Vagina (tissue), 2 donors: ENCODE measurements around the gene F2RL1. TPM values are rescaled to one million over a fixed set of nuclear protein-coding genes. Genes with fewer than 3 reads are reported as not detected.

ENCODE experiments used
- DNase-seq, 2 donors: peaks; one replicate each; pipeline ENCODE4 v3.0.0-alpha.2; 2017; ENCODE audit errors: extremely low spot score in 2 of 2
- H3K27ac ChIP-seq: fragments of 200-600 bp; sonication (generic); one replicate; pipeline ENCODE4 v1.5.1; 2019
- H3K27me3 ChIP-seq: fragments of 200-600 bp; sonication (generic); one replicate; pipeline ENCODE4 v1.5.1; 2019
- H3K36me3 ChIP-seq, 2 donors: fragments of 200-600 bp; sonication (generic); one replicate each; pipeline ENCODE4 v1.5.1; 2017 to 2019
- H3K4me1 ChIP-seq: fragments of 200-600 bp; sonication (generic); one replicate; pipeline ENCODE4 v1.5.1; 2019
- H3K4me3 ChIP-seq, 2 donors: fragments of 200-600 bp; sonication (generic); 1 replicate in 1 of 2; 2 replicates in 1 of 2; pipeline ENCODE4 v1.5.1; 2016 to 2019
- H3K9me3 ChIP-seq: fragments of 200-600 bp; sonication (generic); one replicate; pipeline ENCODE4 v1.5.1; 2019
- POLR2A ChIP-seq, 2 donors: fragments of 450-650 bp; IDR thresholded peaks; one replicate each; pipeline ENCODE4 v1.6.1; 2017; ENCODE audit warnings: antibody characterized with exemption in 2 of 2, mild to moderate bottlenecking in 2 of 2, moderate library complexity in 2 of 2
- POLR2AphosphoS5 ChIP-seq, 2 donors: sonication (generic); formaldehyde crosslinking; IDR thresholded peaks; one replicate each; pipeline ENCODE4 v1.9.0; 2017; ENCODE audit warnings: antibody characterized with exemption in 2 of 2, mild to moderate bottlenecking in 2 of 2, low read depth in 1 of 2; ENCODE audit not compliant: insufficient read depth in 1 of 2
- intact Hi-C: fragments of 100-400 bp; cut with DNase I; formaldehyde crosslinking; loops from one replicate; pipeline ENCODE4 v1.15.1; 2023
- total RNA-seq: library from RNA; depleted of rRNA; stranded (reverse); fragments of >200 nt; gene quantifications from one replicate; pipeline ENCODE4 v1.2.3, GENCODE V29; 2016
- TF ChIP-seq, protein P1 (sequence below), 3 experiments: fragments of 450-650 bp in 2 of 3; fragments of 200-600 bp in 1 of 3; sonication (generic) in 1 of 3; IDR thresholded peaks; one replicate each; pipeline ENCODE4 v1.5.1; 2017 to 2019; ENCODE audit warnings: antibody characterized with exemption in 3 of 3, mild to moderate bottlenecking in 2 of 3, moderate library complexity in 2 of 3

Gene F2RL1
- total RNA-seq, 1 donor from 2014 or later: 6.6 TPM

GRCh38 chr5:76804266-76804665 is 14.6 kb upstream of the F2RL1 start:
- peaks cover 5% of the 10 kb centered on the region for H3K4me1 ChIP-seq
- no peaks in the 10 kb centered on the region for H3K9me3 ChIP-seq
- H3K36me3 ChIP-seq: no peaks in the 10 kb centered on the region
- H3K27me3 ChIP-seq: no peaks in the 10 kb centered on the region
- no peak for DNase-seq
- no peak overlapping the region for H3K27ac ChIP-seq
- intact Hi-C loops: no loop called here
- no peak overlapping the region for H3K4me3 ChIP-seq
- TF ChIP-seq, protein P1, sequence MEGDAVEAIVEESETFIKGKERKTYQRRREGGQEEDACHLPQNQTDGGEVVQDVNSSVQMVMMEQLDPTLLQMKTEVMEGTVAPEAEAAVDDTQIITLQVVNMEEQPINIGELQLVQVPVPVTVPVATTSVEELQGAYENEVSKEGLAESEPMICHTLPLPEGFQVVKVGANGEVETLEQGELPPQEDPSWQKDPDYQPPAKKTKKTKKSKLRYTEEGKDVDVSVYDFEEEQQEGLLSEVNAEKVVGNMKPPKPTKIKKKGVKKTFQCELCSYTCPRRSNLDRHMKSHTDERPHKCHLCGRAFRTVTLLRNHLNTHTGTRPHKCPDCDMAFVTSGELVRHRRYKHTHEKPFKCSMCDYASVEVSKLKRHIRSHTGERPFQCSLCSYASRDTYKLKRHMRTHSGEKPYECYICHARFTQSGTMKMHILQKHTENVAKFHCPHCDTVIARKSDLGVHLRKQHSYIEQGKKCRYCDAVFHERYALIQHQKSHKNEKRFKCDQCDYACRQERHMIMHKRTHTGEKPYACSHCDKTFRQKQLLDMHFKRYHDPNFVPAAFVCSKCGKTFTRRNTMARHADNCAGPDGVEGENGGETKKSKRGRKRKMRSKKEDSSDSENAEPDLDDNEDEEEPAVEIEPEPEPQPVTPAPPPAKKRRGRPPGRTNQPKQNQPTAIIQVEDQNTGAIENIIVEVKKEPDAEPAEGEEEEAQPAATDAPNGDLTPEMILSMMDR (IDR thresholded peaks at IDR 0.05): no peak
- TF ChIP-seq POLR2AphosphoS5 (IDR thresholded peaks at IDR 0.05; ENCODE audit: insufficient read depth in 1 of 2, low read depth in 1 of 2): no peak
- no peak for TF ChIP-seq POLR2A (IDR thresholded peaks at IDR 0.05)

DNA sequence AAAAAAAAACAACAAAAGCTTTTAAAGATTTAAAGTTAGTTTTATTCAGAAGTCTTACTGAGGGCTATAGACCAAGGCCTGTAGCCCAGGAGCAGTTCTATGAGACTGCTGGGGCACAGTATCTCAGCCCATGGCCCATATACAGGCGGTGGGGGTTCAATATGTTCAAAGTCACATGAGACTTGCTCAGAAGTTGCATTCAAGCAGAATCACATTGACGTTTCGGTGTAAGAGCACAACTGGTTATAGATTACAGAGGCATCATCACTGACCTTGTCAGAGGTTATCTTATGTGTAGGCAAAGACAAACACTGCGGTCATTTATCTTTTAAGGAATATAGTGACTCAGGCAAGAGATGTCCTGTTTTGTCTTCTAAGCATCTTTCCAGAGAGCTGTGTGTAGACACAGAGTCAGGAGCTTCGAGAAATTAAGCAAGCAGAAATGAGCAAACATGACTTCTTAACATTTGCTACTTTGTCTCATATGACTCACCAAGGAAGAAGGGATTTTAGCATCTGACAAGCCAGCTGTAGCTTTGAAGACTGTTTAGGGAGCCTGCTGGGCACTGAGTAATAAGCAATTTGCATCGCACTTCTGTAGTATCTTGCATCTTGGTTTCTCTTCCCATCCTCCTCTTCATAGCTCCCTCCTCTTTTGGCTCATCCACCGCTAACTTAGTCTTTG is 12.9 kb upstream of the F2RL1 start:
- Histone ChIP-seq H3K27ac (no peak overlapping the region), H3K27me3 (no peaks in the 10 kb centered on the region), H3K4me1 (peaks cover 5% of the 10 kb centered on the region), H3K9me3 (no peaks in the 10 kb centered on the region), H3K36me3 (no peaks in the 10 kb centered on the region), H3K4me3 (no peak overlapping the region)
- TF ChIP-seq, protein P1 (IDR thresholded peaks at IDR 0.05): no peak
- no peak for TF ChIP-seq POLR2AphosphoS5 (IDR thresholded peaks at IDR 0.05; ENCODE audit: insufficient read depth in 1 of 2, low read depth in 1 of 2)
- TF ChIP-seq POLR2A (IDR thresholded peaks at IDR 0.05): no peak
- DNase-seq: no peak
- intact Hi-C loops: no loop called here

- DNase-seq: no peak
- no peaks in the 10 kb centered on the region for H3K36me3 ChIP-seq
- no peaks in the 10 kb centered on the region for H3K9me3 ChIP-seq
- intact Hi-C loops: no loop called here
- peaks cover 5% of the 10 kb centered on the region for H3K4me1 ChIP-seq
- no peak overlapping the region for H3K4me3 ChIP-seq
- no peaks in the 10 kb centered on the region for H3K27me3 ChIP-seq
- no peak overlapping the region for H3K27ac ChIP-seq
- TF ChIP-seq, protein P1 (IDR thresholded peaks at IDR 0.05): no peak
- TF ChIP-seq POLR2AphosphoS5 (IDR thresholded peaks at IDR 0.05; ENCODE audit: insufficient read depth in 1 of 2, low read depth in 1 of 2) (no peak), POLR2A (IDR thresholded peaks at IDR 0.05) (no peak)
These were observed 11.5 kb upstream of the F2RL1 start for GRCh38 chr5:76807296-76807695.

DNA sequence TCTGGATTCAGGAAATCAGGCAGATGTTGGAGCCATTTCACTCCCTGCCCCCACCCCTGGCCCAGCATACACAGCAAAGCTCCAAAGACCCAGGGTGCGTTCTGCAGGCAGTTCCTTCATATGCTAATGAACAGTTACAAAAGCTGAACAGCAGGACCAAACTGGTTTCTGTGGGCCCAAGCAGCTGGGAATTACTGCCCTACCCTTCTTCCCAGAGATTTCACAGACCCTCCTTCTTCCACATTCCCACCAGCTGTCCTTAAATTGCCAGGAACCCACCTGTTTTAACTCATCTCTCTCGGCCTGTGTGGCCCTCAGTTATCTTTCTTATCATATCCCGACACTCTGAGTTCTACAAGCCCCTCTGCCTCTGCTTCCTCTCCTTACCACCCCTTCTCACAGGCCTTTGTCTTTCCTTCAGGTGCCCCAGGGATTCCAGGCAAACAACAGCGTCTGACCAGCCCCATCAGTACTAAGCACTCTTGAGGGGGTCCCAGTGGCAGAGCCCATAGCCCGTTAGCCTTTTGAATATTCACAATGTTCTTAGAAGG is 10.6 kb upstream of the F2RL1 start:
- intact Hi-C loops: no loop called here
- no peak overlapping the region for H3K4me3 ChIP-seq
- H3K27ac ChIP-seq: no peak overlapping the region
- no peaks in the 10 kb centered on the region for H3K9me3 ChIP-seq
- peaks cover 5% of the 10 kb centered on the region for H3K4me1 ChIP-seq
- no peaks in the 10 kb centered on the region for H3K36me3 ChIP-seq
- DNase-seq: no peak
- TF ChIP-seq POLR2AphosphoS5 (IDR thresholded peaks at IDR 0.05; ENCODE audit: insufficient read depth in 1 of 2, low read depth in 1 of 2) (no peak), POLR2A (IDR thresholded peaks at IDR 0.05) (no peak)
- TF ChIP-seq, protein P1 (IDR thresholded peaks at IDR 0.05): no peak
- H3K27me3 ChIP-seq: no peaks in the 10 kb centered on the region

DNA sequence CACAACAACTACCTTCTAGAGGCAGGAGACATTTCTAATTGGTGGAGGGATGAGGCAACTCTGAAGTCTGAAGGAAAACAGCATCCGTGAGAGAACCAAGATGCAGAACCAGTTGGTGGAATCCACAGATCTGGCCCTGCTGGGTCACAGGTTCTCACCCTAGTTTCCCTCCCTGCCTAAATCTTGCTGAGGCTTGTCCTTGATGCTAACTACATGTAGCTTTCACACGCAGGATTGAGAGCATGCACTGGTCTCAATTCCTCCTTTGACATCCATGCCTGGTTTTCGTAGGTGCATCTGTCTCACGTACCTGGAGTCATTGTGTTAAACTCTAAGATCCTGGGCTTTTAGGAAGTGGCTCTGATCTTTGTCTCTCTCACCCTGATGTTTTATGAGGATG is 9.7 kb upstream of the F2RL1 start:
- TF ChIP-seq POLR2A (IDR thresholded peaks at IDR 0.05) (no peak), POLR2AphosphoS5 (IDR thresholded peaks at IDR 0.05; ENCODE audit: insufficient read depth in 1 of 2, low read depth in 1 of 2) (no peak)
- TF ChIP-seq, protein P1 (IDR thresholded peaks at IDR 0.05): no peak
- Histone ChIP-seq H3K4me1 (peaks cover 5% of the 10 kb centered on the region), H3K27me3 (no peaks in the 10 kb centered on the region), H3K9me3 (no peaks in the 10 kb centered on the region), H3K27ac (no peak overlapping the region), H3K36me3 (no peaks in the 10 kb centered on the region), H3K4me3 (no peak overlapping the region)
- DNase-seq: no peak
- intact Hi-C loops: no loop called here
